Activated naive CD4-positive, alpha-beta T cell treated with anti-CD3 and anti-CD28 coated beads for 36 hours (primary cell): ENCODE results near the gene FHL3. TPM values are rescaled to one million over a fixed set of nuclear protein-coding genes. Genes with fewer than 3 reads are reported as not detected.
"Not testable (repeated sequence)": the region's sequence is repeated elsewhere in the genome, so short reads cannot be mapped to it uniquely, and the experiment has no call there.

Experiments used
- CTCF ChIA-PET: fragments of 350-600 bp; sonication (Branson Sonifier 250); formaldehyde crosslinking; loops from one replicate; lab custom pipeline; 2021; ENCODE audit warnings: antibody characterized with exemption; lab: Charles Lee
- DNase-seq: peaks from one replicate; pipeline ENCODE4 v3.0.0-alpha.2; 2020
- H3K27ac Mint-ChIP-seq: one replicate; pipeline ENCODE4 v1.8.0; 2021; ENCODE audit warnings: mild to moderate bottlenecking, mixed read lengths
- H3K27me3 Mint-ChIP-seq: one replicate; pipeline ENCODE4 v1.8.0; 2021; ENCODE audit warnings: low read depth, mixed read lengths
- H3K36me3 Mint-ChIP-seq: one replicate; pipeline ENCODE4 v1.8.0; 2021; ENCODE audit warnings: low read depth, mixed read lengths
- H3K4me1 Mint-ChIP-seq: one replicate; pipeline ENCODE4 v1.8.0; 2021; ENCODE audit warnings: low read depth, mixed read lengths
- H3K4me3 Mint-ChIP-seq: one replicate; pipeline ENCODE4 v1.8.0; 2021; ENCODE audit warnings: mild to moderate bottlenecking, moderate library complexity, mixed read lengths
- H3K9me3 Mint-ChIP-seq: one replicate; pipeline ENCODE4 v1.8.0; 2021; ENCODE audit warnings: mixed read lengths
- intact Hi-C: fragments of 100-400 bp; cut with micrococcal nuclease; formaldehyde crosslinking; loops from one replicate; pipeline ENCODE4 v1.15.1; 2023
- total RNA-seq, 2 experiments: library from RNA; stranded (reverse); gene quantifications; one replicate each; pipeline ENCODE4 v1.2.3, GENCODE V29; 2021

FHL3 gene
- total RNA-seq, 2 experiments from 2014 or later = 12.1 to 12.7 TPM

DNA sequence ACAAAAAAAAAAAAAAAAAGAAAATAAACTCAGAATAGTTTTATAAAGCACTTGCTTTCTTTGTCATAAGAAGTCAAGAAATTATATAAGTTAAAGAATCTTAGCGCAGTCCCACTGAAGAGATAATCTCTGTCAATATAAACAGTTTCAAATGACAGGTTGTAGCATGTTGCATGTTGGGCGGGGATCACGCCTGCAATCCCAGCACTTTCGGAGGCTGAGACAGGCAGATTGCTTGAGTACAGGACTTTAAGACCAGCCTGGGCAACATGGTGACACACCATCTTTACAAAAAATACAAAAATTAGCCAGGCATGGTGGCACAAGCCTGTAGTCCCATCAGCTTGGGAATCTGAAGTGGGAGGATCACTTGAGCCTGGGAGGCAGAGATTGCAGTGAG, 40.0 kb downstream of the FHL3 start:
- Mint-ChIP-seq H3K27me3 (no peaks in the 10 kb centered on the region), H3K9me3 (no peaks in the 10 kb centered on the region), H3K4me1 (no peaks in the 10 kb centered on the region), H3K27ac (no peak overlapping the region), H3K36me3 (peaks cover 42% of the 10 kb centered on the region), H3K4me3 (no peak overlapping the region)
- DNase-seq = no peak
- intact Hi-C loops = no loop called here
- CTCF ChIA-PET = no interaction called here

- H3K36me3 Mint-ChIP-seq = peaks cover 43% of the 10 kb centered on the region
- H3K27me3 Mint-ChIP-seq, H3K27ac Mint-ChIP-seq, intact Hi-C loops, H3K4me3 Mint-ChIP-seq, CTCF ChIA-PET, H3K4me1 Mint-ChIP-seq, H3K9me3 Mint-ChIP-seq, DNase-seq: not testable (repeated sequence)
These were observed 41.2 kb downstream of the FHL3 start for GRCh38 chr1:37964106-37964505.

DNA sequence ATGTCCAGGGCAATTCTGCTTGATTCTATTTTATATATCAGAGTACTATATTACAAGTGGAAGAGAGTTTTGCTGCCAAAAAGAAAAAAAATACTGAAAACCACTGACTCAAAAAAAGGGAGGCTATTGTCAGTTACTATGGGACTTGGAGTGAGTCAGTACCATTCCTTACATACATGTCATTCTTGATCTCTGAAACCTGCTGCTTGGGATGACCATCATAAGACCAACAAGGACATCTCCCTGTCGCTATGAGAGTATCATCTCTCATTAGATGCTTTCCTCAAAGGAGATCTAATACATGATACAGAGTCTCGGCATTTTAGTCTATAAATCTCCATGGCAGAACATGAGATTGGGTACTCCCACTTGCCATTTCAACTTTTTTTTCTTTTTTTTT, 46.6 kb downstream of the FHL3 start:
- no peak for DNase-seq
- intact Hi-C loops = no loop called here
- no peaks in the 10 kb centered on the region for H3K9me3 Mint-ChIP-seq
- peaks cover 27% of the 10 kb centered on the region for H3K36me3 Mint-ChIP-seq
- H3K4me3 Mint-ChIP-seq = no peak overlapping the region
- no peaks in the 10 kb centered on the region for H3K4me1 Mint-ChIP-seq
- CTCF ChIA-PET = interaction anchor here (1.1 kb wide), 1 partner anchor 33 kb away, joined by 3 read pairs; no protein-coding TSS in a partner anchor
- no peaks in the 10 kb centered on the region for H3K27me3 Mint-ChIP-seq
- no peak overlapping the region for H3K27ac Mint-ChIP-seq

DNA sequence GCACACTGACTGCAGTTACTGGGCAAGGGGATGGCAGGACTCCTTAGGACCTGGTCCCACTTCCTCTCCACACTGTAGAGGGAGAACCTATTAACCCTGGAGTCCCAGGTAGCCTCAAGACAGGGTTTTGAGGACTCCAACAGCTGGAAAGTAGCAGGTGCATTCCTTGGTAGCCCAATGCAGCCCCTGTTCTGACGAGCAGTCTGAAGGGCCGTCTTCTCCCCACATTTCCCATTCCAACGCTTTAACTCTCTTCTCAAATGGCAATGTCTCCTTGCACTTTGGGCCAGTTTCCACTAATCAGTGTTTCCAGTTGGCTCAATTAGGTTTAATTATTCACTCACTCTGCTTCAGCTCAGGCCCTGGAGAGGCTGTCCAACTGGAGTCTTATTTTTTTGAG, 49.6 kb downstream of the FHL3 start:
- no peak overlapping the region for H3K27ac Mint-ChIP-seq
- H3K9me3 Mint-ChIP-seq = no peaks in the 10 kb centered on the region
- no peak overlapping the region for H3K4me3 Mint-ChIP-seq
- intact Hi-C loops = no loop called here
- CTCF ChIA-PET = no interaction called here
- no peaks in the 10 kb centered on the region for H3K4me1 Mint-ChIP-seq
- DNase-seq = no peak
- no peaks in the 10 kb centered on the region for H3K27me3 Mint-ChIP-seq
- H3K36me3 Mint-ChIP-seq = peaks cover 15% of the 10 kb centered on the region

DNA sequence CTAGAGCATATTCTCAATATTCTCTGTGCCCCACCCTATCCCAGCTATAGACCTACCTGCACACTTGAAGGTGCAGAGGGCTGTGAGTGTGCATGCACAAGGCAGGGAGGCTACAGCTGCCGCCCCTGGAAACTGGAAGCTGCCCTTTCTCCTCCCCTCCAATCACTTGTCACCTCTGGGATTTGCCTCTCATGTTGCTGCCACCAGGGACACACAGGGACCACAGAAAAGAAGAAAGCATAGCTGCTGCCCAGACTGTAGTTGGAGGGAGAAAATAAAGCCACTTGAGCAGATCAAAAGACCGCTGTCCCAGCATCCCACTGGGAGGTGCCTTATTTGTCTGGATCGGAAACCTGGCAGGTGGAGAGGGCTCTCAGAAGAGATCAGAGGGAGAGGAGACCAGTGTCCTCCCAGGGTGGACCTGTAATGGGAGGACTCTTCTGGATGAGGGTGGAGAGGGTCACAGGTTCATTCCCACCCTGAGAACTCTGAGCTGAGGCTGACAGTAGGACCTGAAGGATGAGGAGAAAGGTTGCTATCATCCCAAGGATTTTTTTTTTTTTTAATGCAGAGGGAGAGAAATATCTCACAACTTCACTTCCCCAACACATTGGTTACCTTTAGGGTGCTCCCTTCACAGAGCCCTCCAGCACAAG, 50.9 kb downstream of the FHL3 start:
- no peak for DNase-seq
- CTCF ChIA-PET = no interaction called here
- Mint-ChIP-seq H3K27ac (no peak overlapping the region), H3K4me3 (no peak overlapping the region), H3K9me3 (no peaks in the 10 kb centered on the region), H3K4me1 (no peaks in the 10 kb centered on the region), H3K27me3 (no peaks in the 10 kb centered on the region), H3K36me3 (peaks cover 7% of the 10 kb centered on the region)
- intact Hi-C loops = no loop called here

- H3K4me3 Mint-ChIP-seq = no peak overlapping the region
- H3K9me3 Mint-ChIP-seq = no peaks in the 10 kb centered on the region
- no peak for DNase-seq
- H3K36me3 Mint-ChIP-seq = peaks cover 3% of the 10 kb centered on the region
- H3K27me3 Mint-ChIP-seq = no peaks in the 10 kb centered on the region
- intact Hi-C loops = no loop called here
- no peaks in the 10 kb centered on the region for H3K4me1 Mint-ChIP-seq
- H3K27ac Mint-ChIP-seq = no peak overlapping the region
- CTCF ChIA-PET = interaction anchor here (1.5 kb wide), 1 partner anchor 93 kb away, joined by 3 read pairs; the partner anchor contains the start of gene MTF1
These were observed 52.6 kb downstream of the FHL3 start for GRCh38 chr1:37952738-37953137.

DNA sequence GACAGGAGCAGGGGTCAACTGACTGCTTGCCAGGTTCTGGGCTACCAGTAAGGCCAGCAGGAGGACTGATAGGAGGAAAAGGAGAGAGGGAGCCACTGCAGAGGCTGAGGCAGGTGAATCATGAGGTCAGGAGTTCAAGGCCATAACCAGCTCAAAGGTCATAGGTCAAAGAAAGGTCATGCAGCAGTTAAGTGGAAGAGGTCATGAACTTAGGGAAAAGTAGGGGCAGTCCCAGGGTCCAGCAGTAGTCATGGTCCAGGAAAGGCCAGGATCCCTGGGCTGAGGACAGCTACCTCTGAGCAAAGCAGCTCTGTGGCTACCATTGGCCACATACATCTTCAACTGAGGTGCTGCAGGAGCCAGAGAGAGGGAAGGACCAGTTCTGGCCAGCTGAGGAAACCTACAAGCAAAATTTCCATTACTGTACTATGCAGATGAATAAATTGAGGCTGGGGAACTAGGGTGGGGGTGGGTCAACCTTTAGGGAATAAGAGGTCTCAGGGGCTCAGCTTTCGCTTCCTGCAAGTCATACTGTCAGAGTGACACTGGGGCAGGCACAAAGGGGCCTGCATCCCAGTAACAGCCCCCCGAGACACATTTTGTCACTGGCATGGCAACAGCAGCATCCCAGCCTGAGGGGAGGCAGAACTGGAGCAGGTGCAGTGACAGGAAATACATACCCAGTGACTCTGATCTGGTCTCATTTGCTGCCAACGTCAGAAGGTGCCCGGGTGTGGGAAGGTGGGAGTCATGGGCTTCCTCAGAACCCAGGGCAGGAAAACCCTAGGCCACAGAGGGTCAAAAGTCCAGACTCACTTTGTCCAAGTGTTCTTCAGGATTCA, 53.3 kb downstream of the FHL3 start:
- Mint-ChIP-seq H3K27ac (no peak overlapping the region), H3K9me3 (no peaks in the 10 kb centered on the region), H3K36me3 (peaks cover 3% of the 10 kb centered on the region), H3K27me3 (no peaks in the 10 kb centered on the region), H3K4me3 (no peak overlapping the region), H3K4me1 (peaks cover 7% of the 10 kb centered on the region)
- intact Hi-C loops = no loop called here
- CTCF ChIA-PET = interaction anchor here (1.2 to 1.5 kb wide), 2 partner anchors 12 to 92 kb away, joined by 3 to 4 read pairs; partner anchors contain the start of gene MTF1
- no peak for DNase-seq

DNA sequence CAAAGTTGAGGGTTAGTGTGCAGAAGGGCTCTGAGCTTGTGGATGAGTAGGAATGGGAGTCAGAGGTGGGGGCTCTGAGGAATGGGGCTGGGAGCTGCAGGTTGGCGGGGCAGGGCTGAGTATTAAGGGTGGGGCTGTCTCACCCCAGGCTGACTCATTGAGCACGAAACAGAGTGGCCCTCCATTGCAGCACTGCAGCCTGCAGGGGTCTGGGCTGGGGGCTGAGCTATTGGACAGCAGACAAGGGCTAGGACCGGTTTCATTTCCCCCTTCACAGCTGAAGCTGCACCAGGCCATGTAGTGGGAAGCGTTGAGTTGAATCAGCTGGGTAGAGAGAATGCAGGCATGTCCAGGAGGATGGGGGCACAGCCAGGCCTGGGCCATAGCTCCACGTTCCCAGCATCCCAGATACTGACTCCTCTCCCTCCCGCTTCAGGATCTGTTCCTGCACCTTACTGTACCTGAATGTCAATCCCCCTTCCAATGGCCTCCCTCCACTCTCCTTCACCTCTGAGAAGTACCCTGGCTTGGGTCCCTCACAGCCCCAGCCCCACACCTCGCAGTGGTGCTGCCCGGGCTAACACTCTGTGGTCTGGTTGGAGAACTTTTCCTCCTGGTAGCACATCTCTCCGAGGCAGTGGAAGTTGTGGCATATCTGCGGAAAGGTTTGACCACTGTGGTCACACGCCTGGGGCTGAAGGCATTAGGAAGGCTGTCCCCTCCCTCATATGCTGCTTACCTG, 54.1 kb downstream of the FHL3 start:
- intact Hi-C loops = no loop called here
- CTCF ChIA-PET = interaction anchor here (0.6 to 1.2 kb wide), 2 partner anchors 11 to 245 kb away, joined by 3 to 4 read pairs; no protein-coding TSS in a partner anchor
- Mint-ChIP-seq H3K27me3 (no peaks in the 10 kb centered on the region), H3K36me3 (peaks cover 2% of the 10 kb centered on the region), H3K9me3 (no peaks in the 10 kb centered on the region), H3K27ac (no peak overlapping the region), H3K4me1 (peaks cover 12% of the 10 kb centered on the region), H3K4me3 (no peak overlapping the region)
- DNase-seq = no peak

DNA sequence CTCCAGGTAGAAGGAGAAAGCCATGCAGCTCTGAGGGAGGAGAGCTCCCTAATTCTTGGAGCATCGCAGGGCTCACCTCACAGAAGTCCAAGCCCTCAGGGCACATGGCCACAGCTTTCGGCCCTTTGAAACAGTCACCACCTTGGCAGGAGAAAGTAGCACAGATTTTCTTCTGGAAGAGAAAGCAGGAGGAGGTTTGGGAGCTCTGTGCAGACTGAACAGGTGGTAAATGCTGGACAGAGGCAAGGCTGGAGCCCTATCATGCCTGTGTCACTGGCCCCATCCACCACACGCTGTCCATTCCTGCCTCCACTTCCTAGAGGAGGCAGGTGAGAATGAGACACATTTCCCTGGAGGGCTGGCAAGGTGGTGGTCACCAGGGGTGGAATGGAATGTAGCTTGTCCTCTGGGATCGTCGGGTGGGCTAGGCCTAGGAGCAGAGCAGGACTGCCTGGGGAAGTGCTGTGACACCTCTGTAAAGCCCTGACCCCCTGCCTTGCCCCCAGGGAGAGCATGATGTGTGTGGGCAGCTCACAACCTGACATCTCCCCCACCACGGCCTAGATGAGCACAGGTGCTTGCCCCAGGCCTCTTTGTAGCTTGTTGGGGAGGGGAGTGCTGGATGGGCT, 55.7 kb downstream of the FHL3 start:
- CTCF ChIA-PET = no interaction called here
- Mint-ChIP-seq H3K9me3 (no peaks in the 10 kb centered on the region), H3K4me1 (peaks cover 14% of the 10 kb centered on the region), H3K27ac (no peak overlapping the region), H3K36me3 (no peaks in the 10 kb centered on the region), H3K4me3 (no peak overlapping the region), H3K27me3 (no peaks in the 10 kb centered on the region)
- DNase-seq = no peak
- intact Hi-C loops = no loop called here

DNA sequence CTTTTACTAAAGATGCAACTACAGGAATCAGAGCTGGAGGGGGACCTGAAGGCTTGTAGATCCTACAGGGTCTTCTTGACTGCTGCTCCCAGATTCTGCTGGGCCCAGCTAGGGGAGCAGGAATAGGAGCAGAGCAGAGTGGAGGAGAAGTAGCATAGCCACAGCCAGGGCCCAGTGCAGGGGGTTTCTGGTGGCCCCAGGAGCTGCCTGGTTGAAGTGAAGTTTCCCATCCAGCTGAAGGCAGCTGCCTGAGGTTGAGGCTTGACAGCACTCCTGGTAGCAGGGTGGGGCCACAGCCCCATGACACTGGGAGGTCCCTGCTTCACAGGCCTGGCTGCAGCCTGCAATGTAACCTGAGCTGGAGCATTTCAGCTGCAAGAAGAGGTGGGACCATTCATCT, 56.5 kb downstream of the FHL3 start:
- H3K36me3 Mint-ChIP-seq = peaks cover under 1% of the 10 kb centered on the region
- H3K27ac Mint-ChIP-seq = no peak overlapping the region
- no peak for DNase-seq
- H3K9me3 Mint-ChIP-seq = no peaks in the 10 kb centered on the region
- intact Hi-C loops = no loop called here
- H3K4me3 Mint-ChIP-seq = no peak overlapping the region
- H3K4me1 Mint-ChIP-seq = peaks cover 14% of the 10 kb centered on the region
- H3K27me3 Mint-ChIP-seq = no peaks in the 10 kb centered on the region
- CTCF ChIA-PET = no interaction called here

DNA sequence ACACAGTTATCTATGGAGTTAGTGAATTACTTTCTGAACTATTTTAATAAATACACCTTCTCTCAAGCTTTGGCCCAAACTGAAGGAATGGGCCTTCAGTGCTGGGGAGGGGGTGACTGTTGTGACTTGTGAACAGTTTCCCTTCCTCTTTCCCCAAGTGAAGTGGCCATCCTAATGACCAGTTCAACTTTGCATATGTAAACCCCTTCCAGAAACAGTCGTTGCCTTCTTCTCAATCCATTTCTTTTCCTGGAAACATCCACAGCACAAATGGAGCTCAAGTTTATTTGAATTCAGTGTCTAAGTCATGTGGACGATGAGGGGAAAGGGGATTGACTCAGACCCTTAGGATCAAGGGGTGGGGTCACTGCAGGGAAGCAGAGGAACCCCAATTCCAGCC, 57.1 kb downstream of the FHL3 start:
- CTCF ChIA-PET = interaction anchor here (0.5 kb wide), 1 partner anchor 8 kb away, joined by 3 read pairs; no protein-coding TSS in a partner anchor
- DNase-seq = no peak
- Mint-ChIP-seq H3K4me3 (no peak overlapping the region), H3K9me3 (no peaks in the 10 kb centered on the region), H3K4me1 (peaks cover 14% of the 10 kb centered on the region), H3K27ac (no peak overlapping the region), H3K27me3 (no peaks in the 10 kb centered on the region), H3K36me3 (peaks cover 3% of the 10 kb centered on the region)
- intact Hi-C loops = no loop called here

DNA sequence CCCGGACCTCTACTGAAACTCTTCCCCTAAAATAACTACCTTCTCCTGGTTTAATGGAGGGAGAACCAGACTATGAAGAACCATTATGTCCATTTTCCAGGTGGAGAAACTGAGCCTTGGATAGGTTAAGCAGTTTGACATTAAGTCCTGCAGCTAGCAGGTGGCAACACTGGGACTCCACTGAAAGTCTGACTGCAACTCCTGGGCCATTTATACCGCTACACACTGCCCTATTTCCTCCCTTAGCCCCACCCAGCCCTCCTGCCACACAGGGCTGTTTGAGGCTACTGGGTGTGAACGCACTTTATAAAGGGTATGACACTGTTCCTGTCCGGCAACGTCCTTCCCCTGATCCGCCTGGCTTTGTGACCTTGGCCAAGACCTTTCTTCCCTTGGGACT, 58.0 kb downstream of the FHL3 start:
- no peaks in the 10 kb centered on the region for H3K27me3 Mint-ChIP-seq
- no peaks in the 10 kb centered on the region for H3K9me3 Mint-ChIP-seq
- DNase-seq = peak; percentile 12
- CTCF ChIA-PET = interaction anchor here (0.7 kb wide), 1 partner anchor 44 kb away, joined by 3 read pairs; no protein-coding TSS in a partner anchor
- peaks cover 4% of the 10 kb centered on the region for H3K36me3 Mint-ChIP-seq
- intact Hi-C loops = loop anchor here (2.0 kb wide), 1 partner anchor 17 kb away; no protein-coding TSS in a partner anchor
- peak overlapping the region; percentile 96 for H3K4me3 Mint-ChIP-seq
- peak overlapping the region; percentile 96 for H3K27ac Mint-ChIP-seq
- H3K4me1 Mint-ChIP-seq = peaks cover 14% of the 10 kb centered on the region
